Endothelial cell of umbilical vein (primary cell): Measurements from ENCODE around the gene PRKG1. TPM values are rescaled to one million over a fixed set of nuclear protein-coding genes. Genes with fewer than 3 reads are reported as not detected.

Experiments
- BruUV-seq: library from RNA; stranded (reverse); fragments of 400-500 nt; replicated peaks from 2 replicates; lab custom pipeline; 2021; lab: Mats Ljungman, UMichigan
- CTCF ChIA-PET: fragments of 300-600, 350-600 bp; sonication (Branson Sonifier 250); formaldehyde crosslinking; loops from one replicate; lab custom pipeline; 2021; ENCODE audit warnings: antibody characterized with exemption, inconsistent platforms; lab: Charles Lee
- POLR2A ChIA-PET: fragments of 300-600, 350-600 bp; sonication (Branson Sonifier 250); formaldehyde crosslinking; loops from one replicate; lab custom pipeline; 2021; ENCODE audit warnings: antibody characterized with exemption, inconsistent platforms; lab: Charles Lee
- DNase-seq: peaks from one replicate; pipeline ENCODE4 v3.0.0-alpha.2; 2011; ENCODE audit warnings: low read depth, low spot score
- FAIRE-seq: peaks from 2 replicates; lab custom pipeline; 2011; peaks lifted over from hg19 to GRCh38; lab: Jason Lieb, UNC
- H2AFZ ChIP-seq: 2 replicates; pipeline ENCODE4 v1.6.0; 2012; ENCODE audit warnings: low read depth, low read length, control low read depth, inconsistent platforms
- H3K27ac ChIP-seq: 2 replicates; pipeline ENCODE4 v1.5.1; 2011; ENCODE audit warnings: low read depth, mild to moderate bottlenecking, control low read depth, low read length, moderate library complexity; ENCODE audit not compliant: insufficient read depth
- H3K27me3 ChIP-seq, 2 experiments: 2 replicates each; pipeline versions ENCODE4 v1.6.0 to v1.6.1; 2011; ENCODE audit warnings: low read length in 2 of 2, mixed read lengths in 1 of 2; ENCODE audit not compliant: control insufficient read depth in 2 of 2, insufficient read depth in 2 of 2
- H3K36me3 ChIP-seq, 2 experiments: 2 replicates in 1 of 2; 3 replicates in 1 of 2; pipeline ENCODE4 v1.5.1; 2011; ENCODE audit warnings: low read length in 2 of 2, mild to moderate bottlenecking in 1 of 2, moderate library complexity in 1 of 2; ENCODE audit not compliant: control insufficient read depth in 2 of 2, insufficient read depth in 2 of 2; ENCODE audit errors: extremely low read depth in 1 of 2
- H3K4me1 ChIP-seq: 3 replicates; pipeline ENCODE4 v1.5.1; 2011; ENCODE audit warnings: mild to moderate bottlenecking, low read length; ENCODE audit not compliant: control insufficient read depth, insufficient read depth; ENCODE audit errors: extremely low read depth
- H3K4me2 ChIP-seq: 2 replicates; pipeline ENCODE4 v1.6.1; 2011; ENCODE audit warnings: low read length, control low read depth, mixed read lengths; ENCODE audit not compliant: insufficient read depth
- H3K4me3 ChIP-seq, 3 experiments: fragments of 200-600 bp in 1 of 3; sonication (generic), shearing (Covaris generic) in 1 of 3; replicated peaks in 1 of 3; 2 replicates each; pipeline ENCODE4 v1.5.1; 2011 to 2016; ENCODE audit warnings: control low read depth in 3 of 3, low read length in 3 of 3, mild to moderate bottlenecking in 2 of 3, inconsistent platforms in 1 of 3, low read depth in 1 of 3, moderate library complexity in 1 of 3; ENCODE audit not compliant: insufficient read depth in 1 of 3
- H3K79me2 ChIP-seq: 2 replicates; pipeline ENCODE4 v1.6.0; 2012; ENCODE audit warnings: low read length, inconsistent platforms; ENCODE audit not compliant: control insufficient read depth, insufficient read depth
- H3K9ac ChIP-seq: replicated peaks from 2 replicates; pipeline ENCODE3; 2011; ENCODE audit warnings: low read length, control low read depth; ENCODE audit not compliant: insufficient read depth; ENCODE audit errors: extremely low read depth
- H3K9me1 ChIP-seq: replicated peaks from 3 replicates; pipeline ENCODE4 v1.6.0; 2011; ENCODE audit warnings: mild to moderate bottlenecking, low read length; ENCODE audit not compliant: control insufficient read depth, insufficient read depth; ENCODE audit errors: extremely low read depth
- H3K9me3 ChIP-seq: replicated peaks from 2 replicates; pipeline ENCODE4 v1.5.1; 2012; ENCODE audit warnings: low read length, inconsistent platforms; ENCODE audit not compliant: control insufficient read depth, insufficient read depth
- H4K20me1 ChIP-seq: replicated peaks from 2 replicates; pipeline ENCODE3; 2011; ENCODE audit warnings: mild to moderate bottlenecking, low read length; ENCODE audit not compliant: control insufficient read depth, insufficient read depth; ENCODE audit errors: extremely low read depth
- EZH2 ChIP-seq: IDR thresholded peaks from 2 replicates; pipeline ENCODE4 v1.6.1; 2012; ENCODE audit warnings: borderline replicate concordance, low read depth, mild to moderate bottlenecking, moderate library complexity, low read length, inconsistent platforms; ENCODE audit not compliant: severe bottlenecking
- FOS ChIP-seq: IDR thresholded peaks from 2 replicates; pipeline ENCODE4 v1.6.1; 2011; ENCODE audit warnings: mild to moderate bottlenecking, low read length, moderate library complexity, borderline replicate concordance; ENCODE audit not compliant: insufficient read depth
- GATA2 ChIP-seq: IDR thresholded peaks from 2 replicates; pipeline ENCODE4 v1.7.0; 2011; ENCODE audit warnings: low read depth, mild to moderate bottlenecking, moderate library complexity, mixed read lengths, low read length; ENCODE audit not compliant: insufficient read length, insufficient read depth
- JUN ChIP-seq: IDR thresholded peaks from 2 replicates; pipeline ENCODE4 v1.6.1; 2011; ENCODE audit warnings: borderline replicate concordance, low read depth; ENCODE audit not compliant: insufficient read length, insufficient read depth
- MYC ChIP-seq: IDR thresholded peaks from one replicate; pipeline ENCODE4 v1.6.1; 2011; ENCODE audit warnings: mild to moderate bottlenecking, low read depth, low read length
- POLR2A ChIP-seq: IDR thresholded peaks from 2 replicates; pipeline ENCODE4 v1.6.1; 2012; ENCODE audit warnings: low read depth, mild to moderate bottlenecking, control low read depth, low read length
- POLR2AphosphoS5 ChIP-seq: IDR thresholded peaks from 2 replicates; pipeline ENCODE4 v1.6.1; 2012; ENCODE audit warnings: low read depth, mild to moderate bottlenecking, control low read depth, low read length, moderate library complexity; ENCODE audit not compliant: insufficient read depth
- dilution Hi-C: fragments of 300-500 bp; cut with MboI; formaldehyde crosslinking; loops from one replicate; pipeline ENCODE4 v1.15.0; 2019; ENCODE audit warnings: low sequenced_read_pairs; ENCODE audit not compliant: extremely low pct_ligation_motif_present
- intact Hi-C: fragments of 100-400 bp; cut with micrococcal nuclease; formaldehyde crosslinking; loops from one replicate; pipeline ENCODE4 v1.10.0; 2022
- polyA plus RNA-seq, 4 experiments: library from polyadenylated mRNA; depleted of rRNA in 3 of 4; stranded (reverse) in 3 of 4; unstranded in 1 of 4; fragments of >200 nt; gene quantifications; 2 replicates each; pipeline versions ENCODE4 v1.2.1 to v1.2.3, GENCODE V29; 2011 to 2012; ENCODE audit warnings: missing spikeins in 1 of 4
- total RNA-seq: library from RNA; stranded (reverse); gene quantifications from 2 replicates; pipeline ENCODE4 v1.2.3, GENCODE V29; 2021
- TF ChIP-seq, protein P1 (sequence below), 2 donors: IDR thresholded peaks; 1 replicate in 1 of 2; 2 replicates in 1 of 2; pipeline ENCODE4 v1.5.1; 2011; ENCODE audit warnings: low read length in 2 of 2, mild to moderate bottlenecking in 2 of 2, moderate library complexity in 2 of 2, control low read depth in 1 of 2, inconsistent platforms in 1 of 2, low read depth in 1 of 2; ENCODE audit not compliant: insufficient read depth in 1 of 2; ENCODE audit errors: extremely low read depth in 1 of 2
- TF ChIP-seq, protein P2 (sequence below): IDR thresholded peaks from 2 replicates; pipeline ENCODE4 v1.6.1; 2011; ENCODE audit not compliant: insufficient read depth, insufficient read length

The PRKG1 gene
- total and polyA plus RNA-seq, 2 donors (not counting 3 experiments of a cell fraction or from before 2014, with no cell fraction given) = 0.01 to 0.18 TPM

DNA sequence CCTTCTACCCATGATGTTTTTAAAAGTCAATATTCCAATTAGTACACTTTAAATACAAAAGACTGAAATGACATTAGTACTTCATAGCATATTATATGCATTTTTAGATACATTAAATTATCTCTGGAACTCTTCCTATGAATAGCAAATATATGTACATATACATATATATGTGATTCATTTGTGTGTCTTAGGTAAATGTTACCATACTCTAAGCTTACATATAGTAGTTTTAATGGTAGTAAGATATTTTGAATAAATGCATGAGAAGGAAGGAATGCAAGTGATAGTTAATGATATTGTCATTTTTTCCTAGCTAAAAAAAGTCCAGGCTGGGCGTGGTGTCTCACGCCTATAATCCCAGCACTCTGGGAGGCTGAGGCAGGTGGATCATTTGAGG is 671.1 kb downstream of the PRKG1 start:
- Histone ChIP-seq H3K27me3 (no peaks in the 10 kb centered on the region), H3K36me3 (no peaks in the 10 kb centered on the region), H3K79me2 (no peaks in the 10 kb centered on the region), H4K20me1 (no peaks in the 10 kb centered on the region), H3K4me3 (no peak overlapping the region), H3K4me2 (no peak overlapping the region), H3K9me1 (no peaks in the 10 kb centered on the region), H3K9me3 (no peaks in the 10 kb centered on the region), H3K27ac (no peak overlapping the region), H3K4me1 (no peaks in the 10 kb centered on the region), H3K9ac (no peak overlapping the region), H2AFZ (no peak overlapping the region)
- dilution Hi-C loops = no loop called here
- no TSS peak for BruUV-seq
- DNase-seq (no peak), FAIRE-seq (no peak)
- ChIA-PET CTCF (no interaction called here), POLR2A (no interaction called here)
- intact Hi-C loops = no loop called here
- TF ChIP-seq FOS (no peak), EZH2 (no peak), POLR2AphosphoS5 (no peak), MYC (no peak), POLR2A (no peak), GATA2 (no peak), JUN (no peak)
- TF ChIP-seq, protein P1, sequence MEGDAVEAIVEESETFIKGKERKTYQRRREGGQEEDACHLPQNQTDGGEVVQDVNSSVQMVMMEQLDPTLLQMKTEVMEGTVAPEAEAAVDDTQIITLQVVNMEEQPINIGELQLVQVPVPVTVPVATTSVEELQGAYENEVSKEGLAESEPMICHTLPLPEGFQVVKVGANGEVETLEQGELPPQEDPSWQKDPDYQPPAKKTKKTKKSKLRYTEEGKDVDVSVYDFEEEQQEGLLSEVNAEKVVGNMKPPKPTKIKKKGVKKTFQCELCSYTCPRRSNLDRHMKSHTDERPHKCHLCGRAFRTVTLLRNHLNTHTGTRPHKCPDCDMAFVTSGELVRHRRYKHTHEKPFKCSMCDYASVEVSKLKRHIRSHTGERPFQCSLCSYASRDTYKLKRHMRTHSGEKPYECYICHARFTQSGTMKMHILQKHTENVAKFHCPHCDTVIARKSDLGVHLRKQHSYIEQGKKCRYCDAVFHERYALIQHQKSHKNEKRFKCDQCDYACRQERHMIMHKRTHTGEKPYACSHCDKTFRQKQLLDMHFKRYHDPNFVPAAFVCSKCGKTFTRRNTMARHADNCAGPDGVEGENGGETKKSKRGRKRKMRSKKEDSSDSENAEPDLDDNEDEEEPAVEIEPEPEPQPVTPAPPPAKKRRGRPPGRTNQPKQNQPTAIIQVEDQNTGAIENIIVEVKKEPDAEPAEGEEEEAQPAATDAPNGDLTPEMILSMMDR (IDR thresholded peaks at IDR 0.05; ENCODE audit: extremely low read depth in 1 of 2, insufficient read depth in 1 of 2, low read depth in 1 of 2, low read length in 2 of 2) = no peak
- TF ChIP-seq, protein P2, sequence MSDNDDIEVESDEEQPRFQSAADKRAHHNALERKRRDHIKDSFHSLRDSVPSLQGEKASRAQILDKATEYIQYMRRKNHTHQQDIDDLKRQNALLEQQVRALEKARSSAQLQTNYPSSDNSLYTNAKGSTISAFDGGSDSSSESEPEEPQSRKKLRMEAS = no peak
